Chondrocyte (in vitro differentiated cells): ENCODE results near the gene EPS8L2. TPM values are rescaled to one million over a fixed set of nuclear protein-coding genes. Genes with fewer than 3 reads are reported as not detected.

Experiments
- DNase-seq: peaks from one replicate; pipeline ENCODE4 v3.0.0; 2021; ENCODE audit warnings: mixed read lengths, low spot score
- H3K27ac Mint-ChIP-seq: one replicate; pipeline ENCODE4 v1.8.0; 2021; ENCODE audit warnings: mild to moderate bottlenecking, moderate library complexity, mixed read lengths; ENCODE audit not compliant: unreplicated experiment
- H3K27me3 Mint-ChIP-seq: 2 replicates; pipeline ENCODE4 v1.8.0; 2021; ENCODE audit warnings: low read depth, mixed read lengths
- H3K36me3 Mint-ChIP-seq: 2 replicates; pipeline ENCODE4 v1.8.0; 2021; ENCODE audit warnings: low read depth, mixed read lengths
- H3K4me1 Mint-ChIP-seq: 2 replicates; pipeline ENCODE4 v1.8.0; 2021; ENCODE audit warnings: low read depth, mild to moderate bottlenecking, mixed read lengths
- H3K4me3 Mint-ChIP-seq: one replicate; pipeline ENCODE4 v1.8.0; 2021; ENCODE audit warnings: mild to moderate bottlenecking, moderate library complexity, mixed read lengths; ENCODE audit not compliant: unreplicated experiment
- H3K9me3 Mint-ChIP-seq: 2 replicates; pipeline ENCODE4 v1.8.0; 2021; ENCODE audit warnings: low read depth, mixed read lengths
- long read RNA-seq: library from polyadenylated mRNA; stranded (forward); transcript quantifications from one replicate; pipeline ENCODE4 v2.0.0, GENCODE V29; 2021
- total RNA-seq: library from RNA; stranded (reverse); gene quantifications from 3 replicates; pipeline ENCODE4 v1.2.1, GENCODE V29; 2021
- TF ChIP-seq, protein P1 (sequence below): fragments of 200-600 bp; sonication (generic); IDR thresholded peaks from 2 replicates; pipeline ENCODE4 v1.5.0; 2021; ENCODE audit warnings: antibody characterized with exemption, mild to moderate bottlenecking, moderate library complexity

Gene EPS8L2
- 17.2 to 51.6 TPM (median 45.7 TPM) in 3 replicates for total RNA-seq
- long read RNA-seq, transcript EPS8L2-218 (21 exons, 2,469 nt) = minor isoform, 5 of 67 reads
- long read RNA-seq, transcript EPS8L2-201 (21 exons, 3,148 nt) = major isoform, 23 of 67 reads
- long read RNA-seq, partial matches to known transcripts = 12 of 67 reads
- long read RNA-seq, other reads (novel, unspliced or antisense) = 24 of 67 reads

DNA sequence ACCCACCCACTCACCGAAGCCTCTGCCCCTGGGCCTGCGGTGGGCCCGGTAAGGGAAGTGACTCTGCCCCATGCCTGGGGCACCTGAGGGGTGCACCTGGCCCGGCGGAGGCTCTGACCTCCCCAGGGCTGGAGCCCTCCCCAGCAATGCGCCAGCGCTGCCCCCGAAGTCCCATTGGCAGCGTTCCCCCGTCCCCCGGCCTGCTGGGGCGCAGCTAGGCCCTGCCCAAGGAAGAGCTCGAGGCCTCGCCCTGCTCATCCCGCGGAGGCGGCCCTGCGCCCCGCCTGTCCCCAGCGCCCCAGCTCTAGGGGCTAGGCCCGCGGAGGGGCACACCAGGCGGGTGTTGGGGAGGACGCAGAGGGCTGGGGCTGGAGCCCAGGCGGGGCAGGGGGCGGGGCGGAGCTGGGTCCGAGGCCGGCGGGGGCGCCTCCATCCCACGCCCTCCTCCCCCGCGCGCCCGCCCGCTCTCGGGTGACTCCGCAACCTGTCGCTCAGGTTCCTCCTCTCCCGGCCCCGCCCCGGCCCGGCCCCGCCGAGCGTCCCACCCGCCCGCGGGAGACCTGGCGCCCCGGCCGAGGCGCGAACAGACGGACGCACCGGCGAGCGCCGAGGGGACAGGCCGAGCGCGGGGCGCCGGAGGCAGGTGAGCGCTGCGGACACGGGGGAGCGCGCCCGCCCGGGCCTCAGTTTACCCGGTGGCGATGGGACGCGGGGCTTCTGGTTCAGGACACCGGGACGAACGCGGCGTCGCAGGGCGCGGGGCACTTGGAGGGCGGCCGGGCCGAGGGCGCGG, at the start of gene EPS8L2:
Gene EPS8L2, plus strand, starts transcription at position 586 of the 793 bp plus-strand sequence. CDS start 3,177 bp downstream, outside the sequence.
- peak within 1 kb of the TSS; percentile 95 for H3K27ac Mint-ChIP-seq
- H3K27me3 Mint-ChIP-seq = no peaks in the 10 kb centered on the region
- H3K9me3 Mint-ChIP-seq = no peaks in the 10 kb centered on the region
- H3K4me3 Mint-ChIP-seq = peak within 1 kb of the TSS; percentile 77
- H3K4me1 Mint-ChIP-seq = peaks cover 49% of the 10 kb centered on the region
- TF ChIP-seq, protein P1, sequence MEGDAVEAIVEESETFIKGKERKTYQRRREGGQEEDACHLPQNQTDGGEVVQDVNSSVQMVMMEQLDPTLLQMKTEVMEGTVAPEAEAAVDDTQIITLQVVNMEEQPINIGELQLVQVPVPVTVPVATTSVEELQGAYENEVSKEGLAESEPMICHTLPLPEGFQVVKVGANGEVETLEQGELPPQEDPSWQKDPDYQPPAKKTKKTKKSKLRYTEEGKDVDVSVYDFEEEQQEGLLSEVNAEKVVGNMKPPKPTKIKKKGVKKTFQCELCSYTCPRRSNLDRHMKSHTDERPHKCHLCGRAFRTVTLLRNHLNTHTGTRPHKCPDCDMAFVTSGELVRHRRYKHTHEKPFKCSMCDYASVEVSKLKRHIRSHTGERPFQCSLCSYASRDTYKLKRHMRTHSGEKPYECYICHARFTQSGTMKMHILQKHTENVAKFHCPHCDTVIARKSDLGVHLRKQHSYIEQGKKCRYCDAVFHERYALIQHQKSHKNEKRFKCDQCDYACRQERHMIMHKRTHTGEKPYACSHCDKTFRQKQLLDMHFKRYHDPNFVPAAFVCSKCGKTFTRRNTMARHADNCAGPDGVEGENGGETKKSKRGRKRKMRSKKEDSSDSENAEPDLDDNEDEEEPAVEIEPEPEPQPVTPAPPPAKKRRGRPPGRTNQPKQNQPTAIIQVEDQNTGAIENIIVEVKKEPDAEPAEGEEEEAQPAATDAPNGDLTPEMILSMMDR = no peak
- DNase-seq = peak; percentile 87
- H3K36me3 Mint-ChIP-seq = peaks cover 3% of the 10 kb centered on the region

DNA sequence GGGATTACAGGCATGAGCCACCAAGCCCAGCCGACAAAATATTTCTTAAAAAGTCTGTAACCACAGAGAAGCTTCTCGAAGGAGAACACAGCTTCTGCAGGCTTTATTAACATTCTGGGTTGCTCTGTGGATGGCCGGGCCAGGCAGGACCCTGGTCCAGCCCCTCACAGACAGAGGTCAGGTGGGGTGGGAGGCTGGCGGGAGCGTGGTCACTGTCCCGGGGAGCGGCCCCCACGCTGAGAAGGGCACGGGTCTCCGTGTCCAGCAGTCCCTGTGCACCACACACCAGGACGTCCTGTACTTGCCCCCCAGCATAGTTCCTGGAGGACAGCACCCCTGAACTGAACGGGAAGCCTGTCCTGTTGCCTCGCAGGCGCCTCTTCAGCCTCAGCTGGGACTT, 49.6 kb upstream of the EPS8L2 start:
- Mint-ChIP-seq H3K27me3 (no peaks in the 10 kb centered on the region), H3K36me3 (peaks cover 7% of the 10 kb centered on the region), H3K9me3 (no peaks in the 10 kb centered on the region), H3K4me1 (no peaks in the 10 kb centered on the region), H3K27ac (no peak overlapping the region), H3K4me3 (no peak overlapping the region)
- TF ChIP-seq, protein P1 = no peak
- no peak for DNase-seq

DNA sequence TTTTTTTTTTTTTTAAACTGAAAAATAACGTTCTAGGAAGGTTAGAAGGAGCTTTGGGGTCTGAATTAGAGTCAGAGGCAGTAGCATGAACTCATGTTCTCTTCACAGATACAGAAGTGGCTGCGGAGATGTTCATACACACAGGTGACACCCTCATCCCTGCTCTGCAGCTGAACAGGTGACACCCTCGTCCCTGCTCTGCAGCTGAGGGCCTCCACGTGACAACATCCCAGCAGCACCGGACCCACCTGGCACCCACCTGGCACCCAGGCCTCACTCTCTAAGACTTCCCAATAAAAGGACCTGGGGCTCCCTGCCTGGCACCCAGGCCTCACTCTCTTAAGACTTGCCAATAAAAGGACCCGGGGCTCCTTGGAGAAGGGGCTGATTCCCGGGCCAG, 49.2 kb upstream of the EPS8L2 start:
- H3K9me3 Mint-ChIP-seq = no peaks in the 10 kb centered on the region
- no peaks in the 10 kb centered on the region for H3K4me1 Mint-ChIP-seq
- no peak overlapping the region for H3K27ac Mint-ChIP-seq
- H3K36me3 Mint-ChIP-seq = peaks cover 8% of the 10 kb centered on the region
- H3K4me3 Mint-ChIP-seq = no peak overlapping the region
- no peak for DNase-seq
- no peaks in the 10 kb centered on the region for H3K27me3 Mint-ChIP-seq
- TF ChIP-seq, protein P1 = no peak

DNA sequence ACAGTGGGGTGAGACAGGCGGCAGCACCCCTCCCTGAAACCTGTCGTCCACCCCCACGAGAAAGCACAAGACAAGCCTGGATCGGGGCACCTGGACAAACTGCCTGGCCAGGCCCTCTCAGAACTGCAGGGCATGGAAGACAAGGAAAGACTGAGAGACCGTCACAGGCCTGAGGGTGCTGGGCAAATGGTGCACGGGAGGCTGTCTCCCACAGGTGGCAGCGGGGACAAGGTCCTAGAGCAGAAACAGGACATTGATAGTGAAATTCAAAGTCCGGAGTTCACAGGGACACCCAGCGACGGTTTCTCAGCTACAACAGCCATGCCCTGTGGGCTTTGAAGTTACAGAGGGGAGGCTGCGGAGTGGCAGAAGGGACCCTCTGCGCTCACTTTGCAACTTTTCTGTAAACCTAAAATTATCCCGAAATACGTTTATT, 48.3 kb upstream of the EPS8L2 start:
- H3K4me1 Mint-ChIP-seq = no peaks in the 10 kb centered on the region
- TF ChIP-seq, protein P1 = no peak
- no peaks in the 10 kb centered on the region for H3K27me3 Mint-ChIP-seq
- peaks cover 6% of the 10 kb centered on the region for H3K36me3 Mint-ChIP-seq
- DNase-seq = no peak
- H3K27ac Mint-ChIP-seq = no peak overlapping the region
- no peak overlapping the region for H3K4me3 Mint-ChIP-seq
- H3K9me3 Mint-ChIP-seq = no peaks in the 10 kb centered on the region

DNA sequence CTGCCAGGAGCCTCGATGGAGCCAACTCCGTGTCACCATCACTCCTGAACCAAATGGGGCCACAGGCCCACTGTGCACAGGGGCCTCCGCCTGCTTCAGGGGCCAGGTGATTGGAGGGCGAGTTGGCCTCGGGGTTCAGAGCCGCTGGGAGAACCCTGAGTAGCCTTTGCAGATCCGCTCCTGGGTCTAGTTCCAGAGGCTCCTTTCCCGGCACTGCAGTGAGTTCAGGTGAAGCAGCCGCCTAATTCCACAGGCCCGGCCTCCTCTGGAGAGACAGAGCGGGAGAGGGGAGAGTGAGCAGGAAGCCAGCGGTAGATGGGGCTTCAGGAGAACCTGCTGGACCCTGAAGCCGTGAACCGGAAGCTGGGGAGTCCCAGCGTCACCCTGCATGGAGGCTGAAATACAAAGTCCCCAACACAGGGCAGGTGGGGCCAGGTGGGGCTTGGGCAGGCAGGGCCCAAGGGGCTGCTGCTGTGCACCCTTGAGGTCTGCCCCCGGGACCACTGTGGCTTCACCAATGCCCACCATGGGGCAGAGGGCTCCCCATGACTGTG, 46.4 kb upstream of the EPS8L2 start:
- H3K4me3 Mint-ChIP-seq = no peak overlapping the region
- H3K27ac Mint-ChIP-seq = no peak overlapping the region
- TF ChIP-seq, protein P1 = no peak
- H3K27me3 Mint-ChIP-seq = no peaks in the 10 kb centered on the region
- no peaks in the 10 kb centered on the region for H3K9me3 Mint-ChIP-seq
- no peak for DNase-seq
- no peaks in the 10 kb centered on the region for H3K4me1 Mint-ChIP-seq
- H3K36me3 Mint-ChIP-seq = peaks cover 7% of the 10 kb centered on the region
